ENCODE measurements around the gene CALCOCO2. TPM values are rescaled to one million over a fixed set of nuclear protein-coding genes. Genes with fewer than 3 reads are reported as not detected.

The CALCOCO2 gene
- total and polyA plus RNA-seq, 2 of the 13 experiments (the other 11 are each of a cell fraction or from before 2014, with no cell fraction given), result 72.9 to 111 TPM

GRCh38 chr17:48795444-48796162 lies 35.2 kb upstream of the CALCOCO2 start (continued):
- TF ChIP-seq CENPT (CRISPR knock-in tag; IDR thresholded peaks at IDR 0.05; ENCODE audit: low read depth) (no peak), IRF1 (CRISPR knock-in tag; IDR thresholded peaks at IDR 0.05; ENCODE audit: low read depth) (no peak), NCOR1 (IDR thresholded peaks at IDR 0.05; ENCODE audit: borderline replicate concordance, low read length) (peak; percentile 94; the same call in 1 of the 2 replicates), SOX6 (IDR thresholded peaks at IDR 0.05) (no peak), SOX6 (CRISPR knock-in tag; IDR thresholded peaks at IDR 0.05) (peak; percentile 88), ZNF432 (CRISPR knock-in tag; IDR thresholded peaks at IDR 0.05; ENCODE audit: borderline replicate concordance) (no peak), ZNF709 (CRISPR knock-in tag; IDR thresholded peaks at IDR 0.05) (0 out of 2 replicates have a peak, but pooled peaks have one; percentile 28), PAXIP1 (CRISPR knock-in tag; conservative IDR thresholded peaks at IDR 0.05) (peak; percentile 97), SNAPC2 (CRISPR knock-in tag; IDR thresholded peaks at IDR 0.05) (no peak), ZMYM3 (CRISPR knock-in tag; IDR thresholded peaks at IDR 0.05) (no peak), JUND (CRISPR knock-in tag; IDR thresholded peaks at IDR 0.05) (peak; percentile 87), ZBTB33 (CRISPR knock-in tag; IDR thresholded peaks at IDR 0.05) (peak; percentile 44; the same call in 1 of the 2 replicates), MXD1 (CRISPR knock-in tag; IDR thresholded peaks at IDR 0.05) (no peak), ISX (CRISPR knock-in tag; conservative IDR thresholded peaks at IDR 0.05) (no peak), ZNF567 (CRISPR knock-in tag; IDR thresholded peaks at IDR 0.05; ENCODE audit: borderline replicate concordance) (no peak), ZNF362 (CRISPR knock-in tag; IDR thresholded peaks at IDR 0.05; ENCODE audit: borderline replicate concordance) (no peak), ZSCAN29 (CRISPR knock-in tag; conservative IDR thresholded peaks at IDR 0.05) (0 out of 2 replicates have a peak, but pooled peaks have one; percentile 65), ZBTB38 (CRISPR knock-in tag; IDR thresholded peaks at IDR 0.05) (no peak), RXRB (CRISPR knock-in tag; IDR thresholded peaks at IDR 0.05; ENCODE audit: borderline replicate concordance) (peak; percentile 78), ZNF691 (CRISPR knock-in tag; IDR thresholded peaks at IDR 0.05; ENCODE audit: borderline replicate concordance, low read depth) (no peak), ZNF777 (CRISPR knock-in tag; IDR thresholded peaks at IDR 0.05) (no peak)
